Tibial artery (tissue), 4 donors: Measurements from ENCODE around the gene USP35.
A peak's percentile ranks its signal among the peaks of the same experiment; 100 is the strongest.

Experiments used
- DNase-seq, 2 donors: peaks; one replicate each; pipeline ENCODE4 v3.0.0-alpha.2; 2019
- H3K27ac ChIP-seq, 2 donors: fragments of 200-600 bp; sonication (generic) in 1 of 2; 1 replicate in 1 of 2; 2 replicates in 1 of 2; pipeline ENCODE4 v1.5.1; 2018 to 2019; ENCODE audit warnings: mild to moderate bottlenecking in 1 of 2
- H3K27me3 ChIP-seq, 2 donors: fragments of 200-600 bp; sonication (generic) in 1 of 2; one replicate each; pipeline versions ENCODE4 v1.5.1 to v1.6.0; 2016 to 2019
- H3K36me3 ChIP-seq, 3 donors: fragments of 200-600 bp; sonication (generic) in 2 of 3; one replicate each; pipeline ENCODE4 v1.5.1; 2016 to 2019; ENCODE audit warnings: mild to moderate bottlenecking in 2 of 3
- H3K4me1 ChIP-seq, 4 donors: fragments of 200-600 bp; sonication (generic) in 2 of 4; 1 replicate in 3 of 4; 2 replicates in 1 of 4; pipeline ENCODE4 v1.5.1; 2016 to 2019
- H3K4me3 ChIP-seq, 2 donors: fragments of 200-600 bp; sonication (generic) in 1 of 2; 1 replicate in 1 of 2; 2 replicates in 1 of 2; pipeline ENCODE4 v1.5.1; 2018 to 2019; ENCODE audit warnings: mild to moderate bottlenecking in 2 of 2
- H3K9me3 ChIP-seq, 3 donors: fragments of 200-600 bp; sonication (generic) in 1 of 3; one replicate each; pipeline ENCODE4 v1.5.1; 2016 to 2019
- CTCF ChIP-seq, 2 experiments: fragments of 200-600 bp in 1 of 2; fragments of 450-650 bp in 1 of 2; IDR thresholded peaks; one replicate each; pipeline ENCODE4 v1.5.1; 2017 to 2019; ENCODE audit warnings: antibody characterized with exemption in 2 of 2, mild to moderate bottlenecking in 1 of 2, moderate library complexity in 1 of 2
- intact Hi-C: fragments of 100-400 bp; cut with DNase I; formaldehyde crosslinking; loops from one replicate; pipeline ENCODE4 v1.15.0; 2023; ENCODE audit warnings: low total_unique reads

Gene USP35

GRCh38 chr11:78203184-78203583 lies 14.5 kb downstream of the USP35 start:
- Histone ChIP-seq H3K27ac (no peak overlapping the region), H3K9me3 (no peaks in the 10 kb centered on the region), H3K27me3 (no peaks in the 10 kb centered on the region), H3K4me3 (no peak overlapping the region), H3K4me1 (no peaks in the 10 kb centered on the region), H3K36me3 (peaks cover 50 to 79% (median 77%) of the 10 kb centered on the region in 3 donors)
- TF ChIP-seq CTCF (IDR thresholded peaks at IDR 0.05): no peak
- intact Hi-C loops: no loop called here
- no peak for DNase-seq

- no peaks in the 10 kb centered on the region for H3K27me3 ChIP-seq
- no peak overlapping the region for H3K4me3 ChIP-seq
- no peak for TF ChIP-seq CTCF (IDR thresholded peaks at IDR 0.05)
- H3K36me3 ChIP-seq: peaks cover 35 to 77% (median 76%) of the 10 kb centered on the region in 3 donors
- H3K9me3 ChIP-seq: no peaks in the 10 kb centered on the region
- no peak overlapping the region for H3K27ac ChIP-seq
- H3K4me1 ChIP-seq: no peaks in the 10 kb centered on the region
- no peak for DNase-seq
- intact Hi-C loops: no loop called here
Observed at GRCh38 chr11:78205256-78205655, 16.5 kb downstream of the USP35 start.

- DNase-seq: peak in 1 of 2 donors; percentile 50
- H3K27me3 ChIP-seq: no peaks in the 10 kb centered on the region
- H3K27ac ChIP-seq: no peak overlapping the region
- no peaks in the 10 kb centered on the region for H3K9me3 ChIP-seq
- TF ChIP-seq CTCF (IDR thresholded peaks at IDR 0.05): no peak
- intact Hi-C loops: no loop called here
- H3K4me3 ChIP-seq: no peak overlapping the region
- peaks cover 35 to 77% (median 76%) of the 10 kb centered on the region in 3 donors for H3K36me3 ChIP-seq
- H3K4me1 ChIP-seq: no peaks in the 10 kb centered on the region
Observed at GRCh38 chr11:78205691-78206090, 17.0 kb downstream of the USP35 start.

- peaks cover 0 to 10% (median 3%) of the 10 kb centered on the region in 4 donors for H3K4me1 ChIP-seq
- no peak for TF ChIP-seq CTCF (IDR thresholded peaks at IDR 0.05)
- intact Hi-C loops: no loop called here
- H3K27me3 ChIP-seq: no peaks in the 10 kb centered on the region
- peak overlapping the region in 1 of 2 donors; percentile 32 for H3K27ac ChIP-seq
- H3K36me3 ChIP-seq: peaks cover 35 to 69% (median 68%) of the 10 kb centered on the region in 3 donors
- H3K9me3 ChIP-seq: no peaks in the 10 kb centered on the region
- H3K4me3 ChIP-seq: no peak overlapping the region
- no peak for DNase-seq
Observed at GRCh38 chr11:78207532-78208256, 19.0 kb downstream of the USP35 start.

- H3K36me3 ChIP-seq: peaks cover 35 to 62% (median 62%) of the 10 kb centered on the region in 3 donors
- H3K4me3 ChIP-seq: no peak overlapping the region
- peak in 1 of 2 donors; percentile 62 for DNase-seq
- H3K27ac ChIP-seq: peak overlapping the region in 1 of 2 donors; percentile 2
- TF ChIP-seq CTCF (IDR thresholded peaks at IDR 0.05): no peak
- peaks cover 0 to 18% (median 7%) of the 10 kb centered on the region in 4 donors for H3K4me1 ChIP-seq
- intact Hi-C loops: no loop called here
- no peaks in the 10 kb centered on the region for H3K27me3 ChIP-seq
- H3K9me3 ChIP-seq: no peaks in the 10 kb centered on the region
Observed at GRCh38 chr11:78208257-78209165, 19.8 kb downstream of the USP35 start.
